ENCODE measurements around the gene BOLL. TPM values are rescaled to one million over a fixed set of nuclear protein-coding genes. Genes with fewer than 3 reads are reported as not detected.
A peak's percentile ranks its signal among the peaks of the same experiment; 100 is the strongest.

Gene BOLL
- total and polyA plus RNA-seq, 12 donors: 0.12 to 0.18 TPM; not detected in 10

- DNase-seq (no peak), ATAC-seq (no peak)
- Histone ChIP-seq H3K4me3 (peak overlapping the region in 4 of 10 donors; percentile 86 to 99 (median 94)), H3K9me3 (no peaks in the 10 kb centered on the region), H3K4me1 (peaks cover 2 to 51% (median 40%) of the 10 kb centered on the region in 9 donors), H3K27me3 (no peaks in the 10 kb centered on the region), H3K36me3 (peaks cover 0 to 29% (median 4%) of the 10 kb centered on the region in 9 donors), H3K27ac (no peak overlapping the region)
- intact Hi-C loops (cut with DNase I): loop anchor here in 9 of 10 donors (2.0 to 10.0 kb wide), 10 partner anchors 68 to 589 kb away; partner anchors contain the start of genes MOB4 (in 5 of the 9), SF3B1 (in 2 of the 9), HSPD1 (in 1 of the 9) and HSPE1 (in 1 of the 9)
- 49 to 50% methylated on average over 2 of the region's 2 CpGs for WGBS, 2 donors
- TF ChIP-seq CTCF (IDR thresholded peaks at IDR 0.05): no peak
Observed at GRCh38 chr2:197708331-197708730, 76.8 kb downstream of the BOLL start.

- no peaks in the 10 kb centered on the region for H3K27me3 ChIP-seq
- DNase-seq: peak in 1 of 2 donors; percentile 4
- TF ChIP-seq CTCF (IDR thresholded peaks at IDR 0.05): peak; percentile 54 to 82 (median 72)
- WGBS, 2 donors: 16 to 18% methylated on average over 4 of the region's 4 CpGs
- H3K27ac ChIP-seq: no peak overlapping the region
- no peak for ATAC-seq
- H3K4me3 ChIP-seq: peak overlapping the region in 9 of 10 donors; percentile 59 to 99 (median 91)
- H3K36me3 ChIP-seq: peaks cover 0 to 23% (median 4%) of the 10 kb centered on the region in 9 donors
- intact Hi-C loops (cut with DNase I): loop anchor here in 9 of 10 donors (2.0 to 10.0 kb wide), 11 partner anchors 69 to 590 kb away; partner anchors contain the start of genes MOB4 (in 5 of the 9), SF3B1 (in 2 of the 9), HSPD1 (in 1 of the 9) and HSPE1 (in 1 of the 9)
- H3K9me3 ChIP-seq: no peaks in the 10 kb centered on the region
- peaks cover 2 to 51% (median 40%) of the 10 kb centered on the region in 9 donors for H3K4me1 ChIP-seq
Observed at GRCh38 chr2:197707316-197708213, 77.6 kb downstream of the BOLL start.

- WGBS, 2 donors: 55 to 63% methylated on average over 5 of the region's 5 CpGs
Observed at GRCh38 chr2:197706839-197707207, 78.3 kb downstream of the BOLL start.

More at GRCh38 chr2:197706839-197707207, 78.3 kb downstream of the BOLL start:
- no peak for ATAC-seq
- peaks cover 0 to 15% (median 2%) of the 10 kb centered on the region in 9 donors for H3K36me3 ChIP-seq
- no peaks in the 10 kb centered on the region for H3K27me3 ChIP-seq
- H3K4me1 ChIP-seq: peaks cover 2 to 51% (median 40%) of the 10 kb centered on the region in 9 donors
- peak overlapping the region in 9 of 10 donors; percentile 59 to 99 (median 91) for H3K4me3 ChIP-seq
- intact Hi-C loops (cut with DNase I): loop anchor here in 9 of 10 donors (2.0 to 10.0 kb wide), 10 partner anchors 70 to 590 kb away; partner anchors contain the start of genes MOB4 (in 5 of the 9), SF3B1 (in 2 of the 9), HSPD1 (in 1 of the 9) and HSPE1 (in 1 of the 9)
- H3K9me3 ChIP-seq: no peaks in the 10 kb centered on the region
- no peak for DNase-seq
- H3K27ac ChIP-seq: no peak overlapping the region
- no peak for TF ChIP-seq CTCF (IDR thresholded peaks at IDR 0.05)

Data from heart right ventricle (tissue), 16 donors.